Measurements from ENCODE around the gene SHROOM3.

GRCh38 chr4:76442807-76443206 is 7.8 kb downstream of the SHROOM3 start:
- no peak for TF ChIP-seq CTCF (IDR thresholded peaks at IDR 0.05)
- TF ChIP-seq POLR2A (IDR thresholded peaks at IDR 0.05; ENCODE audit: low read depth) = no peak
- TF ChIP-seq POLR2AphosphoS5 (IDR thresholded peaks at IDR 0.05) = no peak
- no peak for TF ChIP-seq EP300 (IDR thresholded peaks at IDR 0.05)

Measured in esophagus muscularis mucosa (tissue), 4 donors.